Neuronal stem cell (in vitro differentiated cells): ENCODE measurements around the gene CNTNAP5.

Source experiments
- DNase-seq: peaks from one replicate; pipeline ENCODE4 v3.0.0-alpha.2; 2013; ENCODE audit warnings: low spot score
- H2AFZ ChIP-seq: one replicate; pipeline ENCODE4 v1.6.1; 2013; ENCODE audit warnings: mild to moderate bottlenecking, low read length, inconsistent platforms
- H2AK5ac ChIP-seq: 2 replicates; pipeline ENCODE4 v1.6.1; 2013; ENCODE audit warnings: low read depth, mild to moderate bottlenecking, inconsistent platforms, low read length, moderate library complexity, mixed read lengths
- H2BK120ac ChIP-seq: 2 replicates; pipeline ENCODE4 v1.6.1; 2013; ENCODE audit warnings: low read depth, mild to moderate bottlenecking, inconsistent platforms, low read length, moderate library complexity, mixed read lengths
- H2BK12ac ChIP-seq: one replicate; pipeline ENCODE4 v1.6.1; 2013; ENCODE audit warnings: low read length, inconsistent platforms
- H2BK15ac ChIP-seq: 2 replicates; pipeline ENCODE4 v1.6.1; 2013; ENCODE audit warnings: mild to moderate bottlenecking, low read length, inconsistent platforms, mixed read lengths
- H2BK5ac ChIP-seq: one replicate; pipeline ENCODE4 v1.6.1; 2013; ENCODE audit warnings: inconsistent platforms, mild to moderate bottlenecking, low read length, moderate library complexity
- H3K14ac ChIP-seq: one replicate; pipeline ENCODE4 v1.6.1; 2013; ENCODE audit warnings: low read length, inconsistent platforms
- H3K18ac ChIP-seq: 2 replicates; pipeline ENCODE4 v1.6.1; 2013; ENCODE audit warnings: low read length, inconsistent platforms
- H3K23ac ChIP-seq: 2 replicates; pipeline ENCODE4 v1.6.1; 2013; ENCODE audit warnings: low read depth, mild to moderate bottlenecking, mixed read lengths, low read length, inconsistent platforms; ENCODE audit not compliant: poor library complexity
- H3K27ac ChIP-seq: replicated peaks from 3 replicates; pipeline ENCODE4 v1.5.1; 2013; ENCODE audit warnings: low read length, inconsistent platforms
- H3K27me3 ChIP-seq, 3 experiments: 2 replicates each; pipeline ENCODE4 v1.6.1; 2013; ENCODE audit warnings: low read length in 3 of 3, mild to moderate bottlenecking in 2 of 3, inconsistent platforms in 1 of 3, low read depth in 1 of 3, mixed read lengths in 1 of 3, moderate library complexity in 1 of 3; ENCODE audit not compliant: control insufficient read depth in 3 of 3, insufficient read depth in 3 of 3
- H3K36me3 ChIP-seq, 2 donors: replicated peaks in 1 of 2; 2 replicates each; pipeline ENCODE4 v1.6.1; 2013; ENCODE audit warnings: low read length in 2 of 2; ENCODE audit not compliant: control insufficient read depth in 2 of 2, insufficient read depth in 2 of 2
- H3K4ac ChIP-seq: 2 replicates; pipeline ENCODE4 v1.6.1; 2013; ENCODE audit warnings: inconsistent platforms, mild to moderate bottlenecking, low read length, moderate library complexity
- H3K4me1 ChIP-seq, 2 donors: 1 replicate in 1 of 2; 2 replicates in 1 of 2; pipeline ENCODE4 v1.6.1; 2013; ENCODE audit warnings: low read length in 2 of 2, low read depth in 1 of 2; ENCODE audit not compliant: control insufficient read depth in 2 of 2, insufficient read depth in 1 of 2
- H3K4me2 ChIP-seq: one replicate; pipeline ENCODE4 v1.6.1; 2013; ENCODE audit warnings: mild to moderate bottlenecking, low read length, inconsistent platforms; ENCODE audit not compliant: insufficient read depth, poor library complexity, severe bottlenecking
- H3K4me3 ChIP-seq, 2 donors: 2 replicates each; pipeline ENCODE4 v1.5.1; 2013; ENCODE audit warnings: low read length in 2 of 2, mild to moderate bottlenecking in 2 of 2, inconsistent platforms in 1 of 2, moderate library complexity in 1 of 2
- H3K79me1 ChIP-seq: one replicate; pipeline ENCODE4 v1.6.1; 2013; ENCODE audit warnings: low read depth, mild to moderate bottlenecking, inconsistent platforms, low read length, moderate library complexity
- H3K9ac ChIP-seq: one replicate; pipeline ENCODE4 v1.6.1; 2013; ENCODE audit warnings: mild to moderate bottlenecking, low read depth, low read length, inconsistent platforms; ENCODE audit not compliant: poor library complexity
- H3K9me3 ChIP-seq, 2 donors: replicated peaks in 1 of 2; 2 replicates each; pipeline versions ENCODE3 to v1.6.1; 2013; ENCODE audit warnings: low read length in 2 of 2, mild to moderate bottlenecking in 2 of 2, inconsistent platforms in 1 of 2, low read depth in 1 of 2, mixed read lengths in 1 of 2, moderate library complexity in 1 of 2; ENCODE audit not compliant: control insufficient read depth in 2 of 2, insufficient read depth in 1 of 2
- H4K8ac ChIP-seq: one replicate; pipeline ENCODE4 v1.6.1; 2013; ENCODE audit warnings: low read depth, mild to moderate bottlenecking, inconsistent platforms, low read length, moderate library complexity
- H4K91ac ChIP-seq: one replicate; pipeline ENCODE4 v1.6.1; 2013; ENCODE audit warnings: low read length, low read depth, mild to moderate bottlenecking, inconsistent platforms; ENCODE audit not compliant: poor library complexity
- WGBS, 2 donors: extraction: QIAGEN DNeasy Blood & Tissue Kit; methylation state at CpG; one replicate each; pipeline ENCODE4 v1.1.7; 2013; ENCODE audit warnings: missing lambda C conversion rate in 2 of 2, mixed read lengths in 1 of 2; ENCODE audit not compliant: insufficient read length in 2 of 2, insufficient replicate concordance in 1 of 2; ENCODE audit errors: extremely low coverage in 2 of 2; 5-methylcytosine and 5-hydroxymethylcytosine counted together

CNTNAP5 gene

GRCh38 chr2:124281541-124281940 lies 256.5 kb downstream of the CNTNAP5 start:
- Histone ChIP-seq H3K18ac (no peak overlapping the region), H2BK5ac (no peak overlapping the region), H3K4me3 (no peak overlapping the region)

GRCh38 chr2:124283096-124283495 lies 258.0 kb downstream of the CNTNAP5 start:
- no peaks in the 10 kb centered on the region for H3K27me3 ChIP-seq
- no peak overlapping the region for H3K4me3 ChIP-seq
- no peak overlapping the region for H3K23ac ChIP-seq
- no peak overlapping the region for H3K4ac ChIP-seq
- no peak overlapping the region for H3K4me2 ChIP-seq
- H2BK120ac ChIP-seq = no peak overlapping the region
- no peak overlapping the region for H3K27ac ChIP-seq
- H2BK5ac ChIP-seq = no peak overlapping the region
- no peak overlapping the region for H3K18ac ChIP-seq
- H3K9ac ChIP-seq = no peak overlapping the region
- no peaks in the 10 kb centered on the region for H3K36me3 ChIP-seq
- no peak overlapping the region for H2BK12ac ChIP-seq
- no peak overlapping the region for H2AFZ ChIP-seq
- H4K91ac ChIP-seq = no peak overlapping the region
- no peaks in the 10 kb centered on the region for H3K9me3 ChIP-seq
- no peaks in the 10 kb centered on the region for H3K79me1 ChIP-seq
- no peak overlapping the region for H4K8ac ChIP-seq
- H3K14ac ChIP-seq = no peak overlapping the region
- no peak for DNase-seq
- no peaks in the 10 kb centered on the region for H3K4me1 ChIP-seq
- H2AK5ac ChIP-seq = no peak overlapping the region
- no peak overlapping the region for H2BK15ac ChIP-seq

More at GRCh38 chr2:124281541-124281940, 256.5 kb downstream of the CNTNAP5 start:
- no peak overlapping the region for H2BK12ac ChIP-seq
- H3K4me2 ChIP-seq = no peak overlapping the region
- no peak overlapping the region for H2AK5ac ChIP-seq
- no peak for DNase-seq
- H3K36me3 ChIP-seq = no peaks in the 10 kb centered on the region
- WGBS, 2 donors = no CpG with 5 or more reads among the region's 10 CpGs
- no peak overlapping the region for H2BK120ac ChIP-seq
- H3K14ac ChIP-seq = no peak overlapping the region
- H3K4ac ChIP-seq = no peak overlapping the region
- no peak overlapping the region for H4K91ac ChIP-seq
- no peaks in the 10 kb centered on the region for H3K27me3 ChIP-seq
- H3K9me3 ChIP-seq = no peaks in the 10 kb centered on the region
- H3K23ac ChIP-seq = no peak overlapping the region
- no peak overlapping the region for H2BK15ac ChIP-seq
- H4K8ac ChIP-seq = no peak overlapping the region
- no peak overlapping the region for H3K9ac ChIP-seq
- no peak overlapping the region for H3K27ac ChIP-seq
- no peaks in the 10 kb centered on the region for H3K79me1 ChIP-seq
- H3K4me1 ChIP-seq = no peaks in the 10 kb centered on the region
- H2AFZ ChIP-seq = no peak overlapping the region

- no peak overlapping the region for H3K9ac ChIP-seq
- H3K27ac ChIP-seq = no peak overlapping the region
- H3K4me3 ChIP-seq = no peak overlapping the region
- no peak overlapping the region for H4K8ac ChIP-seq
- no peak overlapping the region for H2BK12ac ChIP-seq
- H3K36me3 ChIP-seq = no peaks in the 10 kb centered on the region
- no peak overlapping the region for H3K23ac ChIP-seq
- WGBS, 2 donors = no CpG with 5 or more reads among the region's 7 CpGs
- no peak overlapping the region for H2AK5ac ChIP-seq
- DNase-seq = no peak
- no peaks in the 10 kb centered on the region for H3K79me1 ChIP-seq
- no peak overlapping the region for H4K91ac ChIP-seq
- no peak overlapping the region for H2BK15ac ChIP-seq
- H3K27me3 ChIP-seq = no peaks in the 10 kb centered on the region
- H3K4me1 ChIP-seq = no peaks in the 10 kb centered on the region
- no peak overlapping the region for H3K4ac ChIP-seq
- H2AFZ ChIP-seq = no peak overlapping the region
- H3K18ac ChIP-seq = no peak overlapping the region
- no peak overlapping the region for H3K14ac ChIP-seq
- H2BK120ac ChIP-seq = no peak overlapping the region
- H3K9me3 ChIP-seq = no peaks in the 10 kb centered on the region
- H2BK5ac ChIP-seq = no peak overlapping the region
- H3K4me2 ChIP-seq = no peak overlapping the region
Observed at GRCh38 chr2:124286089-124286783, 261.1 kb downstream of the CNTNAP5 start.

- Histone ChIP-seq H2BK5ac (no peak overlapping the region), H3K27ac (no peak overlapping the region), H3K27me3 (no peaks in the 10 kb centered on the region), H3K18ac (no peak overlapping the region), H3K4me1 (peaks cover 0 to 2% of the 10 kb centered on the region in 2 donors), H3K9ac (no peak overlapping the region), H2BK15ac (no peak overlapping the region), H2AFZ (no peak overlapping the region), H3K4me2 (no peak overlapping the region), H3K14ac (no peak overlapping the region), H4K91ac (no peak overlapping the region), H3K36me3 (no peaks in the 10 kb centered on the region), H4K8ac (no peak overlapping the region), H3K23ac (no peak overlapping the region), H3K79me1 (no peaks in the 10 kb centered on the region), H2AK5ac (no peak overlapping the region), H2BK120ac (no peak overlapping the region), H3K9me3 (no peaks in the 10 kb centered on the region), H2BK12ac (no peak overlapping the region), H3K4me3 (no peak overlapping the region), H3K4ac (no peak overlapping the region)
- no CpG with 5 or more reads among the region's 1 CpG for WGBS, 2 donors
- no peak for DNase-seq
Observed at GRCh38 chr2:124289060-124289459, 264.0 kb downstream of the CNTNAP5 start.
